ACC112 (cell line): ENCODE data around the gene C2orf80.

Experiments used
- H2AFZ ChIP-seq: fragments of 200-600 bp; sonication (generic); one replicate; pipeline ENCODE4 v1.6.0; 2017; ENCODE audit warnings: antibody characterized with exemption, low read length; ENCODE audit not compliant: unreplicated experiment
- H3K27ac ChIP-seq: fragments of 200-600 bp; sonication (generic); 2 replicates; pipeline ENCODE4 v1.5.1; 2014; ENCODE audit warnings: low read depth, mild to moderate bottlenecking, antibody characterized with exemption, low read length, moderate library complexity
- H3K27me3 ChIP-seq: fragments of 200-600 bp; sonication (generic); 2 replicates; pipeline ENCODE4 v1.6.1; 2014; ENCODE audit warnings: mild to moderate bottlenecking, antibody characterized with exemption, low read length, moderate library complexity, mixed read lengths; ENCODE audit not compliant: insufficient read depth
- H3K36me3 ChIP-seq: fragments of 200-600 bp; sonication (generic); 2 replicates; pipeline ENCODE4 v1.6.1; 2016; ENCODE audit warnings: mild to moderate bottlenecking, antibody characterized with exemption, low read length, moderate library complexity, mixed read lengths; ENCODE audit not compliant: insufficient read depth
- H3K4me1 ChIP-seq: fragments of 200-600 bp; sonication (generic); one replicate; pipeline ENCODE4 v1.6.1; 2016; ENCODE audit warnings: low read length, mixed read lengths; ENCODE audit not compliant: insufficient read depth, unreplicated experiment, control insufficient read depth
- H3K4me3 ChIP-seq: fragments of 200-600 bp; sonication (generic); 2 replicates; pipeline ENCODE4 v1.5.1; 2014; ENCODE audit warnings: mild to moderate bottlenecking, low read depth, low read length
- H3K79me2 ChIP-seq: fragments of 200-600 bp; sonication (generic); one replicate; pipeline ENCODE4 v1.6.0; 2016; ENCODE audit warnings: low read length; ENCODE audit not compliant: control insufficient read depth, unreplicated experiment, insufficient read depth

The C2orf80 gene

GRCh38 chr2:208207769-208208168 lies 17.9 kb upstream of the C2orf80 start:
- no peaks in the 10 kb centered on the region for H3K79me2 ChIP-seq
- H2AFZ ChIP-seq, result no peak overlapping the region
- H3K27me3 ChIP-seq, result no peaks in the 10 kb centered on the region
- H3K27ac ChIP-seq, result no peak overlapping the region
- no peaks in the 10 kb centered on the region for H3K36me3 ChIP-seq
- no peaks in the 10 kb centered on the region for H3K4me1 ChIP-seq
- H3K4me3 ChIP-seq, result no peak overlapping the region

- Histone ChIP-seq H2AFZ (no peak overlapping the region), H3K27ac (no peak overlapping the region), H3K79me2 (no peaks in the 10 kb centered on the region)
These were observed 14.3 kb upstream of the C2orf80 start for GRCh38 chr2:208204166-208204565.

GRCh38 chr2:208195531-208195930 lies 5.7 kb upstream of the C2orf80 start:
- Histone ChIP-seq H2AFZ (no peak overlapping the region), H3K4me3 (no peak overlapping the region), H3K36me3 (no peaks in the 10 kb centered on the region), H3K27me3 (no peaks in the 10 kb centered on the region), H3K4me1 (no peaks in the 10 kb centered on the region), H3K27ac (no peak overlapping the region), H3K79me2 (no peaks in the 10 kb centered on the region)

More at GRCh38 chr2:208204166-208204565, 14.3 kb upstream of the C2orf80 start:
- Histone ChIP-seq H3K4me3 (no peak overlapping the region), H3K27me3 (no peaks in the 10 kb centered on the region), H3K4me1 (no peaks in the 10 kb centered on the region), H3K36me3 (no peaks in the 10 kb centered on the region)

- Histone ChIP-seq H3K27me3 (0 out of 2 replicates have a peak, but pooled peaks cover 4% of the 10 kb centered on the region), H3K36me3 (no peaks in the 10 kb centered on the region), H2AFZ (no peak overlapping the region), H3K27ac (no peak overlapping the region), H3K4me3 (no peak overlapping the region), H3K4me1 (no peaks in the 10 kb centered on the region), H3K79me2 (no peaks in the 10 kb centered on the region)
These were observed 2.9 kb upstream of the C2orf80 start for GRCh38 chr2:208192611-208193236.

GRCh38 chr2:208189069-208189809 lies 591 bp downstream of the C2orf80 start:
- Histone ChIP-seq H3K27ac (no peak overlapping the region), H2AFZ (no peak overlapping the region), H3K4me3 (no peak overlapping the region), H3K36me3 (no peaks in the 10 kb centered on the region), H3K79me2 (no peaks in the 10 kb centered on the region), H3K27me3 (peaks cover 22% of the 10 kb centered on the region), H3K4me1 (no peaks in the 10 kb centered on the region)

- no peaks in the 10 kb centered on the region for H3K36me3 ChIP-seq
- peaks cover 33% of the 10 kb centered on the region for H3K27me3 ChIP-seq
- H3K4me3 ChIP-seq, result no peak overlapping the region
- no peak overlapping the region for H3K27ac ChIP-seq
- H3K4me1 ChIP-seq, result no peaks in the 10 kb centered on the region
- no peak overlapping the region for H2AFZ ChIP-seq
- H3K79me2 ChIP-seq, result no peaks in the 10 kb centered on the region
These were observed 2.9 kb downstream of the C2orf80 start for GRCh38 chr2:208186893-208187292.

DNA sequence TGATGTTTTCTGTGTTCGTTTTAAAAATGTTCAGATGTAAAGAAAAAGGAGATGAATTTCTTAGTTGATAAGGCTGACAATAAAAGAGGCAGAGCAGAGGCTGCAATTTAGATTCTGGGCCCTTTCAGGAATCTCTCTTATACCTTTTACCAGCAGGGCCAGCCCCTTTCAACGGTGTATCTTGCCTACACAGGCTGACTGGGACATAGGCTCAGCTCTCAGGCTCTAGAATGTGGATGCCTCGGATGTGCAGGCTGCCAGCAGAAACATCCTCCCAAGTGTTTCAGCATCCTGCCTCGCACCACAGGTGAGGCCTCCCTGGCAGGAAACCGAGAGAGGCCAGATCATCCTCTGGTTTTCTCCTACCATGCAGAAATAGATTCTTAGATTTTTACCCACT lies 3.4 kb downstream of the C2orf80 start:
- no peaks in the 10 kb centered on the region for H3K79me2 ChIP-seq

GRCh38 chr2:208183972-208184705 lies 5.7 kb downstream of the C2orf80 start:
- no peaks in the 10 kb centered on the region for H3K36me3 ChIP-seq
- no peaks in the 10 kb centered on the region for H3K4me1 ChIP-seq
- H2AFZ ChIP-seq, result no peak overlapping the region
- no peak overlapping the region for H3K27ac ChIP-seq
- peaks cover 29% of the 10 kb centered on the region for H3K27me3 ChIP-seq
- H3K79me2 ChIP-seq, result no peaks in the 10 kb centered on the region
- no peak overlapping the region for H3K4me3 ChIP-seq

More for the DNA sequence above, 3.4 kb downstream of the C2orf80 start:
- H3K27ac ChIP-seq, result no peak overlapping the region
- no peaks in the 10 kb centered on the region for H3K36me3 ChIP-seq
- H2AFZ ChIP-seq, result no peak overlapping the region
- no peaks in the 10 kb centered on the region for H3K4me1 ChIP-seq
- no peak overlapping the region for H3K4me3 ChIP-seq
- H3K27me3 ChIP-seq, result peaks cover 33% of the 10 kb centered on the region

- no peaks in the 10 kb centered on the region for H3K4me1 ChIP-seq
- H3K27me3 ChIP-seq, result peaks cover 29% of the 10 kb centered on the region
- H3K79me2 ChIP-seq, result no peaks in the 10 kb centered on the region
- H2AFZ ChIP-seq, result no peak overlapping the region
- H3K4me3 ChIP-seq, result no peak overlapping the region
- no peak overlapping the region for H3K27ac ChIP-seq
- H3K36me3 ChIP-seq, result no peaks in the 10 kb centered on the region
These were observed 6.3 kb downstream of the C2orf80 start for GRCh38 chr2:208183526-208183925.

- Histone ChIP-seq H3K36me3 (no peaks in the 10 kb centered on the region), H3K27ac (no peak overlapping the region), H3K4me3 (no peak overlapping the region), H3K4me1 (no peaks in the 10 kb centered on the region), H2AFZ (no peak overlapping the region), H3K79me2 (no peaks in the 10 kb centered on the region), H3K27me3 (peaks cover 29% of the 10 kb centered on the region)
These were observed 7.0 kb downstream of the C2orf80 start for GRCh38 chr2:208182835-208183234.
